SU-DHL-6 (cell line): ENCODE data around the gene SMPD3.

Experiments
- H2AFZ ChIP-seq: fragments of 200-600 bp; sonication (generic); 2 replicates; pipeline ENCODE4 v1.6.1; 2014; ENCODE audit warnings: low read depth, mild to moderate bottlenecking, moderate library complexity, mixed read lengths, antibody characterized with exemption, low read length; ENCODE audit not compliant: severe bottlenecking
- H3F3A ChIP-seq: fragments of 200-600 bp; shearing (Covaris generic); 2 replicates; pipeline ENCODE4 v1.6.0; 2016; ENCODE audit warnings: antibody characterized with exemption, mild to moderate bottlenecking; ENCODE audit not compliant: insufficient read depth
- H3K27ac ChIP-seq: fragments of 200-600 bp; sonication (generic); 2 replicates; pipeline ENCODE4 v1.5.1; 2016; ENCODE audit warnings: low read depth, mild to moderate bottlenecking, low read length, moderate library complexity, mixed read lengths
- H3K27me3 ChIP-seq: fragments of 200-600 bp; sonication (generic), shearing (Covaris generic); 2 replicates; pipeline ENCODE4 v1.6.0; 2014; ENCODE audit warnings: mild to moderate bottlenecking, low read length
- H3K36me3 ChIP-seq: fragments of 200-600 bp; sonication (generic); 2 replicates; pipeline ENCODE4 v1.6.1; 2014; ENCODE audit warnings: mild to moderate bottlenecking, low read length, mixed read lengths
- H3K4me2 ChIP-seq: fragments of 300-600, 200-600 bp; shearing (Covaris generic), sonication (generic); 2 replicates; pipeline ENCODE4 v1.6.0; 2014; ENCODE audit warnings: low read length, low read depth, mild to moderate bottlenecking; ENCODE audit not compliant: poor library complexity, severe bottlenecking
- H3K4me3 ChIP-seq: fragments of 200-600 bp; sonication (generic); 2 replicates; pipeline ENCODE4 v1.5.1; 2014; ENCODE audit warnings: antibody characterized with exemption, low read length, mild to moderate bottlenecking, mixed read lengths; ENCODE audit not compliant: insufficient read depth, poor library complexity, severe bottlenecking
- H3K79me2 ChIP-seq: fragments of 200-600 bp; sonication (generic); 2 replicates; pipeline ENCODE4 v1.6.1; 2014; ENCODE audit warnings: mild to moderate bottlenecking, low read length, moderate library complexity; ENCODE audit not compliant: insufficient read depth
- H3K9ac ChIP-seq: fragments of 200-600 bp; sonication (generic); 2 replicates; pipeline ENCODE4 v1.7.0; 2014; ENCODE audit warnings: mild to moderate bottlenecking, low read length
- H3K9me2 ChIP-seq: fragments of 200-600 bp; sonication (generic); replicated peaks from 2 replicates; pipeline ENCODE4 v1.6.1; 2014; ENCODE audit warnings: low read length; ENCODE audit not compliant: insufficient read depth
- H3K9me3 ChIP-seq: fragments of 200-600 bp; sonication (generic); 2 replicates; pipeline ENCODE4 v1.6.1; 2014; ENCODE audit warnings: low read length, mixed read lengths; ENCODE audit not compliant: insufficient read depth
- H4K20me1 ChIP-seq: fragments of 200-600 bp; sonication (generic); 2 replicates; pipeline ENCODE4 v1.6.1; 2014; ENCODE audit warnings: low read depth, mild to moderate bottlenecking, antibody characterized with exemption, low read length, moderate library complexity, mixed read lengths
- EZH2phosphoT487 ChIP-seq: fragments of 200-600 bp; sonication (generic), shearing (Covaris generic); conservative IDR thresholded peaks from 2 replicates; pipeline ENCODE4 v1.6.1; 2018; ENCODE audit warnings: mild to moderate bottlenecking, antibody characterized with exemption, low read length, moderate library complexity, mixed read lengths
- TF ChIP-seq, protein P1 (sequence below): fragments of 200-600 bp; sonication (generic); IDR thresholded peaks from one replicate; pipeline ENCODE4 v1.5.1; 2017; ENCODE audit warnings: antibody characterized with exemption, mild to moderate bottlenecking, low read length, moderate library complexity; ENCODE audit not compliant: insufficient read depth, poor library complexity, severe bottlenecking

Gene SMPD3

DNA sequence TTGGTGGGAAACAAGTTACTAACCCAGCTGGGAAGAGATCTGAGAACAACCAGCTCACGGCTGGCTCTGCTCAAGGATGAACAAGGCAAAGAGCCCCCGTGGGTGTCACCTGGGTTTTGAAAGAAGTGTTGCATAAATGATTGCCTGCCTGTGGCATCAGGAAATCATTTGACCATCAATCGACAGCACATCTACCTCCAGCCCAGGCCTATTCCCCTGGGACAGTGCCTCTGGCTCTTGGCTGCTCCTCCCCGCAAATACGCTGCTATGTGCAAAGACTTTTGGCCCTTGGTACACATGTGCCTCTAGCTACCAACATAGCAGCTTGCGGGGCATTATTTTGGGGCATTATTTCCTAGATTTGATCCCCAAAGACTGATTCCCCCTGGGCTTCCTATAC is 39.4 kb upstream of the SMPD3 start:
- H2AFZ ChIP-seq, result no peak overlapping the region
- H3K4me2 ChIP-seq, result no peak overlapping the region
- no peaks in the 10 kb centered on the region for H3K27me3 ChIP-seq
- H3K36me3 ChIP-seq, result no peaks in the 10 kb centered on the region
- H4K20me1 ChIP-seq, result no peaks in the 10 kb centered on the region
- H3K9me2 ChIP-seq, result no peaks in the 10 kb centered on the region
- no peaks in the 10 kb centered on the region for H3K9me3 ChIP-seq
- H3F3A ChIP-seq, result no peaks in the 10 kb centered on the region
- no peaks in the 10 kb centered on the region for H3K79me2 ChIP-seq
- TF ChIP-seq EZH2phosphoT487, result no peak
- TF ChIP-seq, protein P1, sequence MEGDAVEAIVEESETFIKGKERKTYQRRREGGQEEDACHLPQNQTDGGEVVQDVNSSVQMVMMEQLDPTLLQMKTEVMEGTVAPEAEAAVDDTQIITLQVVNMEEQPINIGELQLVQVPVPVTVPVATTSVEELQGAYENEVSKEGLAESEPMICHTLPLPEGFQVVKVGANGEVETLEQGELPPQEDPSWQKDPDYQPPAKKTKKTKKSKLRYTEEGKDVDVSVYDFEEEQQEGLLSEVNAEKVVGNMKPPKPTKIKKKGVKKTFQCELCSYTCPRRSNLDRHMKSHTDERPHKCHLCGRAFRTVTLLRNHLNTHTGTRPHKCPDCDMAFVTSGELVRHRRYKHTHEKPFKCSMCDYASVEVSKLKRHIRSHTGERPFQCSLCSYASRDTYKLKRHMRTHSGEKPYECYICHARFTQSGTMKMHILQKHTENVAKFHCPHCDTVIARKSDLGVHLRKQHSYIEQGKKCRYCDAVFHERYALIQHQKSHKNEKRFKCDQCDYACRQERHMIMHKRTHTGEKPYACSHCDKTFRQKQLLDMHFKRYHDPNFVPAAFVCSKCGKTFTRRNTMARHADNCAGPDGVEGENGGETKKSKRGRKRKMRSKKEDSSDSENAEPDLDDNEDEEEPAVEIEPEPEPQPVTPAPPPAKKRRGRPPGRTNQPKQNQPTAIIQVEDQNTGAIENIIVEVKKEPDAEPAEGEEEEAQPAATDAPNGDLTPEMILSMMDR, result no peak
- H3K4me3 ChIP-seq, result no peak overlapping the region
- no peak overlapping the region for H3K27ac ChIP-seq
- H3K9ac ChIP-seq, result no peak overlapping the region

DNA sequence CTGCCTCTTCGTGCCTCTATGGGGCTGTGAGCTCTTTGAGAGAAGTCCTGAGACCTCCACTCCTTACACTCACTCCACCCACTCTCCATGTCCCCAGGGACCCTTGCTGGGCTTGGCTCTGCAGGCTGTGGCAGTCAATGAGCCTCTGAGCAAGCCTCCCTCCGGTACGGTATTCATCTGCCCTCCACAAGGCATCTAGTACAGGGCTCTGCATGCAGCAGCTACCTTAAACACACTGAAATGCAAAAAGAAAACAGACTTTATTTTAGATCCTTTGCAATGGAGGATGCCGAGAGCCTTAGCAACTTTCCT is 38.9 kb upstream of the SMPD3 start:
- no peaks in the 10 kb centered on the region for H3K79me2 ChIP-seq
- no peaks in the 10 kb centered on the region for H3K9me2 ChIP-seq
- H3F3A ChIP-seq, result no peaks in the 10 kb centered on the region
- no peak overlapping the region for H3K4me3 ChIP-seq
- H4K20me1 ChIP-seq, result no peaks in the 10 kb centered on the region
- no peaks in the 10 kb centered on the region for H3K36me3 ChIP-seq
- H3K27me3 ChIP-seq, result no peaks in the 10 kb centered on the region
- H2AFZ ChIP-seq, result no peak overlapping the region
- H3K9me3 ChIP-seq, result no peaks in the 10 kb centered on the region
- H3K27ac ChIP-seq, result no peak overlapping the region
- H3K9ac ChIP-seq, result no peak overlapping the region
- no peak overlapping the region for H3K4me2 ChIP-seq
- no peak for TF ChIP-seq EZH2phosphoT487
- TF ChIP-seq, protein P1, result no peak

DNA sequence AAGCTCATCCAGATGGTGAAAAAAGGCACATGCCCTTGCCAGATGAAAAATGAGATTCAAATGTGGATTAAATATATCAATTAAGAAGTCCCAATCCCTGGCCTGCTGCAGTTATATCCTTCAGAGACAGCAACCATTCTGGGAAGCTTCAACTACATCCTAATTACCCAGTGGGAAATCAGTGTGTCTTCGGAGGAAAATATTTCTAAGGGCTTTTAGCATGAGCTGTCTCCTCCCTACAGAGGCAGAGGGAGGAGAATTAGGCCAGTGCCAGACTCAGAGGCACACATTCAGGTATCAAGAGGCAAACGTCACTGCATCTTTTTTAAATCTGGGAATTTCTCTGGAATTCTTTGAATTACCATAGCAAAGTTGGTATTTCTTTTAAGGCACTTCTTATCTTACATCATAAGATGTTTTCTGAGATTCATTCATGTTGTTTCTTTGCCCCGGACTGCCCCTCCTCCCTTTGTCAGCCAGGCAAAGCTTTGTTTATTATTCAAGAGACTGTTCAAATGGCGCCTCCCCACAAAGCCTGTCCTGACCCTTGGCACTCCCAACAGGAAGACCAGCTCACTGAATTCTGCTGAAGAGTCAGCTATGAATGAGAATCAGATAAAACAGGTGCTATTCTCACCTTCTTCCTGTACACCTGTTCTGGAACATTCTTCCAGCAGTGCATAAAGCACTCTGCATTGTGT is 38.3 kb upstream of the SMPD3 start:
- Histone ChIP-seq H3K79me2 (no peaks in the 10 kb centered on the region), H4K20me1 (no peaks in the 10 kb centered on the region), H3F3A (no peaks in the 10 kb centered on the region), H3K9me3 (no peaks in the 10 kb centered on the region), H3K9me2 (no peaks in the 10 kb centered on the region), H3K36me3 (no peaks in the 10 kb centered on the region), H3K9ac (no peak overlapping the region), H2AFZ (no peak overlapping the region), H3K27ac (no peak overlapping the region), H3K4me3 (no peak overlapping the region), H3K27me3 (no peaks in the 10 kb centered on the region), H3K4me2 (no peak overlapping the region)
- TF ChIP-seq, protein P1, result no peak
- no peak for TF ChIP-seq EZH2phosphoT487
